HG02678 (cell line): ENCODE measurements around the gene UNC119.

Experiments
- ATAC-seq: cut with Tn5 transposase; IDR thresholded peaks from one replicate; pipeline ENCODE4 v1.9.1; 2021; ENCODE audit warnings: mild to moderate bottlenecking, moderate library complexity; ENCODE audit not compliant: unreplicated experiment

UNC119 gene

GRCh38 chr17:28573521-28573920 lies 21.1 kb upstream of the UNC119 start:
- no peak for ATAC-seq

GRCh38 chr17:28573040-28573380 lies 20.6 kb upstream of the UNC119 start:
- no peak for ATAC-seq

GRCh38 chr17:28572259-28573039 lies 20.0 kb upstream of the UNC119 start:
- ATAC-seq, result no peak

GRCh38 chr17:28571361-28572122 lies 19.1 kb upstream of the UNC119 start, which contains the start of gene PIGS:
Gene PIGS, minus strand, starts transcription at chr17:28571524. Its CDS starts 28 bp downstream, at chr17:28571496.
- ATAC-seq, result peak; percentile 91

GRCh38 chr17:28570716-28571360 lies 18.4 kb upstream of the UNC119 start:
- peak; percentile 17 for ATAC-seq

GRCh38 chr17:28569446-28569845 lies 17.0 kb upstream of the UNC119 start:
- ATAC-seq, result no peak

GRCh38 chr17:28567604-28568003 lies 15.2 kb upstream of the UNC119 start:
- ATAC-seq, result no peak

GRCh38 chr17:28563475-28563874 lies 11.1 kb upstream of the UNC119 start:
- ATAC-seq, result no peak

- no peak for ATAC-seq
Measured at GRCh38 chr17:28555022-28555421, 2.6 kb upstream of the UNC119 start.

GRCh38 chr17:28554565-28554964 lies 2.1 kb upstream of the UNC119 start:
- ATAC-seq, result no peak

GRCh38 chr17:28553000-28553505 lies 629 bp upstream of the UNC119 start:
- no peak for ATAC-seq

GRCh38 chr17:28551421-28552175 lies 826 bp downstream of the UNC119 start:
- no peak for ATAC-seq

GRCh38 chr17:28550858-28551257 lies 1.6 kb downstream of the UNC119 start:
- no peak for ATAC-seq

GRCh38 chr17:28549236-28550132 lies 2.9 kb downstream of the UNC119 start:
- peak; percentile 46 for ATAC-seq

- no peak for ATAC-seq
Measured at GRCh38 chr17:28548417-28549130, 3.9 kb downstream of the UNC119 start.

GRCh38 chr17:28547623-28548416 lies 4.6 kb downstream of the UNC119 start:
- no peak for ATAC-seq

GRCh38 chr17:28547096-28547622 lies 5.3 kb downstream of the UNC119 start:
- no peak for ATAC-seq

- no peak for ATAC-seq
Measured at GRCh38 chr17:28545787-28546415, 6.5 kb downstream of the UNC119 start.
